Measurements from ENCODE around the gene FLOT1. TPM values are rescaled to one million over a fixed set of nuclear protein-coding genes. Genes with fewer than 3 reads are reported as not detected.

Gene FLOT1
- total and polyA plus RNA-seq, 7 donors, result 113 to 224 (median 181) TPM

GRCh38 chr6:30743099-30744053 is 889 bp upstream of the FLOT1 start:
- Histone ChIP-seq H3K9me3 (no peaks in the 10 kb centered on the region), H3K27me3 (ENCODE audit: insufficient read depth in 3 of 3, low read length in 2 of 3) (no peaks in the 10 kb centered on the region), H3K27ac (peak overlapping the region; percentile 93), H3K36me3 (ENCODE audit: insufficient read depth in 1 of 2, low read depth in 1 of 2) (peaks cover 0 to 32% of the 10 kb centered on the region in 2 donors), H3K4me3 (peak overlapping the region; percentile 92), H3K4me1 (peaks cover 12% of the 10 kb centered on the region)
- peak in 1 of 2 donors; percentile 41 for DNase-seq
- peak; percentile 15 to 40 (median 36) for ATAC-seq
- intact Hi-C loops (cut with DNase I), result loop anchor here (2.0 to 10.0 kb wide), 6 partner anchors 39 to 341 kb away; partner anchors contain the start of genes DDR1 (in 1 of the 2), MRPS18B (in 1 of the 2) and PPP1R10 (in 1 of the 2)
- TF ChIP-seq CTCF (IDR thresholded peaks at IDR 0.05), result no peak
- WGBS, 3 donors, result 10 to 12% (median 10%) methylated on average over 54 to 55 of the region's 55 CpGs

- Histone ChIP-seq H3K4me3 (peak overlapping the region; percentile 92), H3K27ac (peak overlapping the region; percentile 93), H3K36me3 (ENCODE audit: insufficient read depth in 1 of 2, low read depth in 1 of 2) (peaks cover 0 to 47% of the 10 kb centered on the region in 2 donors), H3K9me3 (no peaks in the 10 kb centered on the region), H3K4me1 (peaks cover 19% of the 10 kb centered on the region), H3K27me3 (ENCODE audit: insufficient read depth in 3 of 3, low read length in 2 of 3) (no peaks in the 10 kb centered on the region)
- TF ChIP-seq CTCF (IDR thresholded peaks at IDR 0.05), result no peak
- intact Hi-C loops (cut with DNase I), result loop anchor here (2.0 to 10.0 kb wide), 6 partner anchors 40 to 343 kb away; partner anchors contain the start of genes DDR1 (in 1 of the 2), MRPS18B (in 1 of the 2) and PPP1R10 (in 1 of the 2)
- ATAC-seq (peak in 2 of 4 donors; percentile 7 to 13), DNase-seq (no peak)
- WGBS, 3 donors, result 11 to 13% (median 12%) methylated on average over 12 to 13 of the region's 13 CpGs
Measured at GRCh38 chr6:30741789-30742315, 635 bp downstream of the FLOT1 start.

- H3K4me3 ChIP-seq, result peak overlapping the region; percentile 92
- H3K9me3 ChIP-seq, result no peaks in the 10 kb centered on the region
- H3K27ac ChIP-seq, result peak overlapping the region; percentile 93
- H3K4me1 ChIP-seq, result peaks cover 19% of the 10 kb centered on the region
- no peaks in the 10 kb centered on the region for H3K27me3 ChIP-seq (ENCODE audit: insufficient read depth in 3 of 3, low read length in 2 of 3)
- ATAC-seq (no peak), DNase-seq (no peak)
- no peak for TF ChIP-seq CTCF (IDR thresholded peaks at IDR 0.05)
- 67 to 74% (median 70%) methylated on average over 8 of the region's 8 CpGs for WGBS, 3 donors
- H3K36me3 ChIP-seq (ENCODE audit: insufficient read depth in 1 of 2, low read depth in 1 of 2), result peaks cover 0 to 54% of the 10 kb centered on the region in 2 donors
- intact Hi-C loops (cut with DNase I), result loop anchor here (5.0 to 10.0 kb wide), 5 partner anchors 41 to 344 kb away; partner anchors contain the start of genes MRPS18B (in 1 of the 2) and PPP1R10 (in 1 of the 2)
Measured at GRCh38 chr6:30741063-30741779, 1.3 kb downstream of the FLOT1 start.

GRCh38 chr6:30740540-30740870 is 2.0 kb downstream of the FLOT1 start:
- intact Hi-C loops (cut with DNase I), result loop anchor here (5.0 to 10.0 kb wide), 5 partner anchors 42 to 344 kb away; partner anchors contain the start of genes MRPS18B (in 1 of the 2) and PPP1R10 (in 1 of the 2)
- peaks cover 19% of the 10 kb centered on the region for H3K4me1 ChIP-seq
- H3K4me3 ChIP-seq, result no peak overlapping the region
- TF ChIP-seq CTCF (IDR thresholded peaks at IDR 0.05), result no peak
- DNase-seq (no peak), ATAC-seq (no peak)
- H3K27ac ChIP-seq, result peak overlapping the region; percentile 43
- H3K36me3 ChIP-seq (ENCODE audit: insufficient read depth in 1 of 2, low read depth in 1 of 2), result peaks cover 0 to 61% of the 10 kb centered on the region in 2 donors
- no peaks in the 10 kb centered on the region for H3K9me3 ChIP-seq
- H3K27me3 ChIP-seq (ENCODE audit: insufficient read depth in 3 of 3, low read length in 2 of 3), result no peaks in the 10 kb centered on the region
- WGBS, 3 donors, result 90 to 95% (median 91%) methylated on average over 2 of the region's 2 CpGs
